Astrocyte (in vitro differentiated cells and primary cell): ENCODE data around the gene RIPK1. TPM values are rescaled to one million over a fixed set of nuclear protein-coding genes. Genes with fewer than 3 reads are reported as not detected.
A peak's percentile ranks its signal among the peaks of the same experiment; 100 is the strongest.

Experiments used
- DNase-seq: peaks from one replicate; pipeline ENCODE4 v3.0.0-alpha.2; 2010; ENCODE audit warnings: low read depth
- FAIRE-seq: peaks from 2 replicates; lab custom pipeline; 2011; peaks lifted over from hg19 to GRCh38; lab: Jason Lieb, UNC
- H2AFZ ChIP-seq: 2 replicates; pipeline ENCODE4 v1.6.0; 2012; ENCODE audit warnings: low read depth, low read length, inconsistent platforms
- H3K27ac ChIP-seq: 2 replicates; pipeline ENCODE4 v1.5.1; 2011; ENCODE audit warnings: low read depth, low read length, inconsistent platforms
- H3K27me3 ChIP-seq: 2 replicates; pipeline ENCODE4 v1.6.0; 2011; ENCODE audit warnings: low read length, inconsistent platforms; ENCODE audit not compliant: insufficient read depth
- H3K36me3 ChIP-seq: 2 replicates; pipeline ENCODE4 v1.5.1; 2011; ENCODE audit warnings: low read length, inconsistent platforms; ENCODE audit not compliant: insufficient read depth
- H3K4me1 ChIP-seq: 2 replicates; pipeline ENCODE4 v1.5.1; 2011; ENCODE audit warnings: low read length, inconsistent platforms; ENCODE audit not compliant: insufficient read depth
- H3K4me2 ChIP-seq: 2 replicates; pipeline ENCODE4 v1.6.0; 2012; ENCODE audit warnings: low read length, inconsistent platforms
- H3K4me3 ChIP-seq: 2 replicates; pipeline ENCODE4 v1.5.1; 2011; ENCODE audit warnings: low read depth, mild to moderate bottlenecking, low read length, inconsistent platforms; ENCODE audit not compliant: insufficient read depth
- H3K79me2 ChIP-seq: 2 replicates; pipeline ENCODE4 v1.6.0; 2012; ENCODE audit warnings: mild to moderate bottlenecking, low read length, inconsistent platforms; ENCODE audit not compliant: insufficient read depth
- H3K9ac ChIP-seq: 2 replicates; pipeline ENCODE4 v1.6.0; 2012; ENCODE audit warnings: mild to moderate bottlenecking, low read length, inconsistent platforms
- H3K9me3 ChIP-seq: 2 replicates; pipeline ENCODE4 v1.5.1; 2012; ENCODE audit warnings: low read depth, mild to moderate bottlenecking, low read length, inconsistent platforms; ENCODE audit not compliant: insufficient read depth
- H4K20me1 ChIP-seq: 2 replicates; pipeline ENCODE4 v1.6.0; 2012; ENCODE audit warnings: low read length, inconsistent platforms; ENCODE audit not compliant: insufficient read depth
- H3K27ac Mint-ChIP-seq: one replicate; pipeline ENCODE4 v1.8.0; 2021; ENCODE audit warnings: mild to moderate bottlenecking, mixed read lengths; ENCODE audit not compliant: unreplicated experiment
- H3K27me3 Mint-ChIP-seq: one replicate; pipeline ENCODE4 v1.8.0; 2021; ENCODE audit warnings: low read depth, mixed read lengths; ENCODE audit not compliant: unreplicated experiment
- H3K36me3 Mint-ChIP-seq: one replicate; pipeline ENCODE4 v1.8.0; 2021; ENCODE audit warnings: low read depth, mixed read lengths; ENCODE audit not compliant: unreplicated experiment
- H3K4me1 Mint-ChIP-seq: one replicate; pipeline ENCODE4 v1.8.0; 2021; ENCODE audit warnings: low read depth, mixed read lengths; ENCODE audit not compliant: unreplicated experiment
- H3K4me3 Mint-ChIP-seq: one replicate; pipeline ENCODE4 v1.8.0; 2021; ENCODE audit warnings: mild to moderate bottlenecking, moderate library complexity, mixed read lengths; ENCODE audit not compliant: unreplicated experiment
- H3K9me3 Mint-ChIP-seq: one replicate; pipeline ENCODE4 v1.8.0; 2021; ENCODE audit warnings: mild to moderate bottlenecking, mixed read lengths; ENCODE audit not compliant: unreplicated experiment
- CTCF ChIP-seq: IDR thresholded peaks from 2 replicates; pipeline ENCODE4 v1.5.1; 2011; ENCODE audit warnings: low read depth, mild to moderate bottlenecking, inconsistent platforms, low read length, moderate library complexity; ENCODE audit not compliant: insufficient read depth
- EZH2 ChIP-seq: IDR thresholded peaks from 2 replicates; pipeline ENCODE4 v1.6.1; 2012; ENCODE audit warnings: mild to moderate bottlenecking, low read length, inconsistent platforms; ENCODE audit not compliant: insufficient read depth
- total RNA-seq: library from RNA; stranded (reverse); gene quantifications from 2 replicates; pipeline ENCODE4 v1.2.1, GENCODE V29; 2021

RIPK1 gene
- total RNA-seq, 1 donor from 2014 or later: 21.9 TPM

GRCh38 chr6:3139090-3139903 lies 71.0 kb downstream of the RIPK1 start:
- H3K27ac Mint-ChIP-seq: no peak overlapping the region

GRCh38 chr6:3140201-3140600 lies 71.9 kb downstream of the RIPK1 start:
- H3K4me1 ChIP-seq: peaks cover 15% of the 10 kb centered on the region
- H3K79me2 ChIP-seq: no peaks in the 10 kb centered on the region
- no peaks in the 10 kb centered on the region for H3K27me3 Mint-ChIP-seq
- no peak overlapping the region for H3K27ac ChIP-seq
- no peak overlapping the region for H3K4me3 ChIP-seq
- H4K20me1 ChIP-seq: no peaks in the 10 kb centered on the region
- peaks cover 2% of the 10 kb centered on the region for H3K9me3 Mint-ChIP-seq
- H3K27ac Mint-ChIP-seq: no peak overlapping the region
- H3K9me3 ChIP-seq: no peaks in the 10 kb centered on the region
- no peak overlapping the region for H3K9ac ChIP-seq
- H3K36me3 ChIP-seq: peaks cover 4% of the 10 kb centered on the region
- no peak overlapping the region for H3K4me2 ChIP-seq
- no peaks in the 10 kb centered on the region for H3K27me3 ChIP-seq
- no peak overlapping the region for H2AFZ ChIP-seq
- peaks cover 18% of the 10 kb centered on the region for H3K4me1 Mint-ChIP-seq
- TF ChIP-seq EZH2 (no peak), CTCF (no peak)
- no peak overlapping the region for H3K4me3 Mint-ChIP-seq
- FAIRE-seq (no peak), DNase-seq (no peak)
- H3K36me3 Mint-ChIP-seq: peaks cover 42% of the 10 kb centered on the region

More at GRCh38 chr6:3139090-3139903, 71.0 kb downstream of the RIPK1 start:
- H3K9me3 ChIP-seq: no peaks in the 10 kb centered on the region
- TF ChIP-seq CTCF (no peak), EZH2 (no peak)
- Mint-ChIP-seq H3K4me3 (peak overlapping the region; percentile 20), H3K9me3 (peaks cover 2% of the 10 kb centered on the region), H3K36me3 (peaks cover 39% of the 10 kb centered on the region), H3K27me3 (no peaks in the 10 kb centered on the region), H3K4me1 (peaks cover 18% of the 10 kb centered on the region)
- DNase-seq: peak; percentile 53
- H3K4me1 ChIP-seq: peaks cover 15% of the 10 kb centered on the region
- H3K27ac ChIP-seq: peak overlapping the region; percentile 55
- H2AFZ ChIP-seq: no peak overlapping the region
- peak overlapping the region; percentile 29 for H3K9ac ChIP-seq
- H3K4me2 ChIP-seq: peak overlapping the region; percentile 32
- no peaks in the 10 kb centered on the region for H3K27me3 ChIP-seq
- H3K4me3 ChIP-seq: no peak overlapping the region
- no peak for FAIRE-seq
- no peaks in the 10 kb centered on the region for H3K79me2 ChIP-seq
- peaks cover 4% of the 10 kb centered on the region for H3K36me3 ChIP-seq
- H4K20me1 ChIP-seq: no peaks in the 10 kb centered on the region

- peaks cover 38% of the 10 kb centered on the region for H3K36me3 Mint-ChIP-seq
- H3K27me3 Mint-ChIP-seq: no peaks in the 10 kb centered on the region
- H3K9me3 Mint-ChIP-seq: peaks cover 4% of the 10 kb centered on the region
These were observed 74.2 kb downstream of the RIPK1 start for GRCh38 chr6:3142536-3142935.

More at GRCh38 chr6:3142536-3142935, 74.2 kb downstream of the RIPK1 start:
- TF ChIP-seq CTCF (no peak), EZH2 (no peak)
- peaks cover 15% of the 10 kb centered on the region for H3K4me1 ChIP-seq
- no peak overlapping the region for H3K9ac ChIP-seq
- no peak overlapping the region for H3K27ac Mint-ChIP-seq
- no peak overlapping the region for H2AFZ ChIP-seq
- no peak overlapping the region for H3K4me3 Mint-ChIP-seq
- H3K9me3 ChIP-seq: no peaks in the 10 kb centered on the region
- peaks cover 5% of the 10 kb centered on the region for H3K36me3 ChIP-seq
- no peak overlapping the region for H3K4me2 ChIP-seq
- H4K20me1 ChIP-seq: no peaks in the 10 kb centered on the region
- H3K27me3 ChIP-seq: no peaks in the 10 kb centered on the region
- H3K27ac ChIP-seq: no peak overlapping the region
- FAIRE-seq: no peak
- no peak for DNase-seq
- H3K79me2 ChIP-seq: no peaks in the 10 kb centered on the region
- H3K4me3 ChIP-seq: no peak overlapping the region
- peaks cover 8% of the 10 kb centered on the region for H3K4me1 Mint-ChIP-seq
